DND-41 (cell line): Measurements from ENCODE around the gene OR6V1.

ENCODE experiments used
- CTCF ChIP-seq: IDR thresholded peaks from 2 replicates; pipeline ENCODE4 v1.5.1; 2012; ENCODE audit warnings: borderline replicate concordance, low read length, moderate library complexity, mild to moderate bottlenecking; ENCODE audit not compliant: poor library complexity, severe bottlenecking; ENCODE audit errors: extremely low read depth
- EZH2 ChIP-seq: IDR thresholded peaks from 3 replicates; pipeline ENCODE4 v1.6.1; 2012; ENCODE audit warnings: borderline replicate concordance, low read depth, mild to moderate bottlenecking, moderate library complexity, low read length, inconsistent platforms; ENCODE audit not compliant: severe bottlenecking

- no peak for TF ChIP-seq EZH2
- no peak for TF ChIP-seq CTCF
Measured at GRCh38 chr7:143043391-143043790, 8.8 kb upstream of the OR6V1 start.
